HG02840 (cell line): Measurements from ENCODE around the gene LEPR.
A peak's percentile ranks its signal among the peaks of the same experiment; 100 is the strongest.

Experiments
- ATAC-seq: cut with Tn5 transposase; IDR thresholded peaks from one replicate; pipeline ENCODE4 v1.9.1; 2021; ENCODE audit warnings: mild to moderate bottlenecking, moderate library complexity, moderate number of reproducible peaks; ENCODE audit not compliant: unreplicated experiment, low FRiP score

LEPR gene

GRCh38 chr1:65409816-65410326 is 10.6 kb upstream of the LEPR start:
- no peak for ATAC-seq

DNA sequence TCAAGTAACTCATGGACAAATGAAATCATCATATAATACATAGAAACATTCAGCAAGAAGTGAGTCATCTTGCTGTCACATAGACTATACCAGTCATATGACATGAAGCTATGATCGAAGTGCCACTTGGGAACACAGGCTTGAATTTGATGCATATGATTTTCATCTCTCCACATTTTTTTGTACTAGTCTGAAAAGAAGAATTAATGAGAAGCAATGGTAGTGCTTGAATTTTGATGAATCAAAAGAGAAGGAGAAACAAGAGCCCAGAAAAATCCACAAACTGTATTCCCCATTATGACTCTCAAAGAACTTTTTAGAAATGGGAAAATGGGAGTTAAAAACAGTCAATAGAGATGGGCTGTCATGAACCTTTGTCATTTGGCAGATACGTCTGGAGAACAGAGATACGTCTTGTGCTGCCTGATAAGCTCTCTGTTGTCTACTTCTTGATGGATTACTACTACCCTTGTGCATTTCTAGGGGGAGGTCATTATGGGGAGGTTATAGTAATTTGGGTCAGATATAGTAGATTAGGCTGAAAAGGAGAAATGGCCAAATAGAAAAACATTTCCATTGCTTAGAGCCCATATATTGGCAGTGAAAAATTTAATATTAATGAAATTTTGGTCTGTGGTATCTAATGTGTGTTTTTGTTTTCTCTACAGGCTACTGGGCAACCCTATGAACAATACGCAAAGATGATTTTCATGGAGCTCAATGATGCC is 8.0 kb upstream of the LEPR start:
- no peak for ATAC-seq

DNA sequence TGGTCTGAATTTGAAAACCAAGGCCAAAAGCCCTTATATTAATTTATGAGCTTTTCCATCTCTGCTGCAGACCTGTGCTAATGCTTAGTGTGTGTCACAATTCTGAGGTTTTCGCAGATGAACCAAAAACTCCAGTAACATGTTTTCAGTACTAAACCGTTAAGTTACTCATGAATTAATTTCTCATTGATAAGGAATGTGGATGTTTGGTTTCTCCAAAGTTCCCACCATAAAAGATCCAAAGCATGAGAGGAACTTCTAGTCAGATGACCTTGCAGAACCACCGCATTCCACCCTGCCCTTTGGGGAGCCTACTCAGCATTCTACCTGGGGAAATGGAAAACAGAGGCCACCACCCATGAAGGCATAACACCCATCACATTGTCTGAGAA is 7.5 kb upstream of the LEPR start:
- ATAC-seq = no peak

- ATAC-seq = no peak
These were observed 5.9 kb upstream of the LEPR start for GRCh38 chr1:65414538-65414937.

GRCh38 chr1:65416767-65417166 is 3.7 kb upstream of the LEPR start:
- no peak for ATAC-seq

GRCh38 chr1:65417729-65418128 is 2.7 kb upstream of the LEPR start:
- ATAC-seq = no peak

GRCh38 chr1:65418522-65419185 is 1.8 kb upstream of the LEPR start:
- ATAC-seq = no peak

DNA sequence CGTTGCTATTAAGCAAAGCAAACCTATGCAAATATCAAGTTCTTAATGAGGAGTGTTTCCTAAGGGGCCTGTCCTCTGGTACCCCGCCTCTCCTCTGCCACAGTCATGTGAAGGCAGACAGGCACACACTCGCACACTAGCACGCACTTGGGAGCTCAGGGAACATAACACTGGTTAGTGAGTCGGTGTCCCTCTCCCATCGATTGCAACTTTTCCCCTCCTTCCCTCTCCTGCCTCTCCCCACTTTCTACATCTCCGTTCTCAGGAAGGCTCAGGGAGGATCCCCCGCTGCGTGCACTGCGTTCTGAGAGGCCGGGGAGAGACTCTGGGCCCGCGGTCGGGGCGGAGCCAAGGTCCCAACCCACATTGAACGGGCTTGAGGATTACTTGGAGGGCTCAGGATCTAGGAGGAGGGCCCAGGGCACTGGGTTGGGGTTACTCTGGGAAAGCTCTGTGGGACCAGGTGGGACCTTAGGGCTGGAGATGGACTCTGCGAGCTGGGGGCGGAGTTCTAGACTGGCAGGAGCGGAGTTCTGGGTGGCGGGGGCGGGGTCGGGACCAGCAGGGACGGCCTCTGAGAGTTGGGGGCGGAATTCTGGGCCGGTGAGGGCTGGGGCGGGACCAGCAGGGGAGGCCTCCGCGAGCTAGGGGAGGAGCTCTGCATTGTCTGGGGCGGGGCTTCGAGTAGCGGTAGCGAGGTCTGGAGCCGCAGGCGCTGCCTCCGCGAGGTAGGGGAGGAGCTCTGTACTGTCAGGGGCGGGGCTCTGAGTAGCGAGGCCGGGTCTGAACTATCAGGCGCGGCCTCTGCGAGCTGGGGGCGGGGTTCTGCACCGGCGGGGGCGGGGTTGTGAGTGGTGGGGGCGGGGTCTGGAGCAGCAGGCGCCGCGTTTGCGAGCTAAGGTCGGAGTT is 533 bp upstream of the LEPR start:
- peak; percentile 93 for ATAC-seq

DNA sequence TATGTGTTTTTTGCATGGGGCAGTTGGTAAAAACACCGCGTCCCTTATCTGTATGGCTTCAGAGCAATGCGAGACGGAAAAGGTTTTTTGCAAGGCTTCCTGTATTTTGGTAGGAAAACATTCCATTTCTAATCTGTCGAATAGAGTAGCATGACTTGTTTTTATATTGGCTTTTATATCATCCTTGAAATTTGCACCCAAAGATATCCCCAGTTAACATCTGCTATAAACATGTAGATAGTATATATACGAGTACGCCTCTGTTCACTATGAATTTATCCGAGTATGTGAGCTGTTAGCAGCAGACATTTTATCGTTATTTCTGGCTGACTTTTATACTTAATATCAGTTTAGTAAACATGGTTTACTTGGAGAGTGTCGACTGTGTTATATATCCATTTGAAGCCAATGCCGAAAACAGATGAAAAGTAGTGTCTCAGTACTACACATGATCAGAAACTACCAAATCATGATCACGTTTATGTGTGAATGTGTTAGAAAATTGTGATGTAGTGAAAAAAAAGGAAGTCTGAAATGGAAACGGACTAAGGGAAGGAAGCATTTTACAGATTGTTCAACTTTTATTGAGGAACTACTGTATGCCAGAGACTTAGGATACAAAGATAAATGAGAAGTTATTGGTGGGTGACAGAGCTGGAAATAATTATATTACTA is 1.0 kb downstream of the LEPR start:
- no peak for ATAC-seq

DNA sequence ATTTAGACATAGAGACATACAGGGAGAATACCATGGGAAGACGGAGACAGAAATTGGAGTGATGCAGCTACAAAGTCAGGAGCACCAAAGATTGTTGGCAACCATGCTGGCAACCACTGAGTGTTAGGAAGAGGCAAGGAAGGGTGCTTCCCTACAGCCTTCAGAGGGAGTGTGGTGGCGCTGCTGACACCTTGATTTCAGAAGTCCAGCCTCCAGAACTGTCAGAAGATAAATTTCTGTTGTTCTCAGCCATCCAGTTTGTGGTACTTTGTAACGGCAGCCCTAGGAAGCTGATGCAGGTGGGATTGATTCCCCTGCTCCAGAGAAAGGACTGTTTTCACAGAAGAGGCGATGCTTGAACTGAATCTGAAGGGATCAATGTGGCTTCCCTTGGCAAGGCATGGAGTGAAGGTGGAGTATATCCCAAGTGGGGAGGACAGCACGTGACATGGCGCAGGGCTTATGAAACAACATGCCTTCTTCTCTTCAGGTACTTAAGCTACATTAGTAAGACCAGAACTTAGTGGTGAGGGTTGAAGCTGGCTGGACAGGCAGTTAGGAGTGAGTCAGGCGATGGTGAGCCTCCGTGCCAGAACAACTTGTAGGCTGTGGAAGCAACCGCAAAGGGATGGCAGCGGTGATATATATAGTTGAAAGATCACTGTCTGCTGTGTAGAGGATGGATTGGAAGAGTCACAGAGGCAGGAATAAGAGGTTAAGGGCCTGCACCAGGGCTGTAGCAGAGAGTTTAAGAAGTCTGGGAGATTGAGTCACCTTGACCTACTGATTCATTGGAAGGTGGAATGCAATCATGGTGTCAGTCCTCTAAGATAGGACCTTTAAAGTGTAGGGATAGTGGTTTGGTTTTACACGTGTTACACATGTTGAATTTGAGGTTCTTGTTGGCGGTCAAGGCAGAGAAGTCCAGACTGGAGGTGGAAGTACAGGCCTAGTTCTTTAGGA is 2.1 kb downstream of the LEPR start:
- no peak for ATAC-seq

DNA sequence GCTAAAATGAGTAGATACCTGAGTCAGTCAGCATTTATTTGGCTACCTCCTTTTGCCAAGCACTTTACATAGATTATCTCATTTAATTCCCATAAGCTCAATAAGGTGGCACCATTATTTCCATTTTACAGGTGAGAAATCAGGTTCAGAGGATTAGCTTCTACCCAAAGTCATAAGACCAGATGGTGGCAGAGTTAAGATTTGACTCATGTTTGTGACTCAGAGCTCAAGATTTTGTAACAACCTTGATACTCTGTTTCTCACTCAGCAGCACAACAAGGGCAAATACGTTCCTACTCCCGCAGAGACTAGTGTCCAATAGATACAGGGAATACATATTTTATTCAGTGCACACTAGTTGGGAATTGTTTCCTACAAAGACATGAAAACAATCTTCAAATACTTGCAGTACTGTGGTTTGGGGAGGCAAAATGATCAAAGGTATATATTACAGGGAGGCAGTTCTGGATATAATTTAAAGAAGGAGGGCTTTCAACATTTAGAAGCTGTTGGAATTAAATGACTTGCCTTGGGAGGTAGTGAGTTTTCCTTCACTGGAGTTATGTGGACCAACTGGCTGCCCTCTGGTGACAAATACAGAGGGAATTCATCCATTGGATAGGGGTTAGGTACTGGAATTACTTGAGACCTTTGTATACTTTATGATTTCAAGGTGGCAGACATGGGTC is 3.6 kb downstream of the LEPR start:
- no peak for ATAC-seq

DNA sequence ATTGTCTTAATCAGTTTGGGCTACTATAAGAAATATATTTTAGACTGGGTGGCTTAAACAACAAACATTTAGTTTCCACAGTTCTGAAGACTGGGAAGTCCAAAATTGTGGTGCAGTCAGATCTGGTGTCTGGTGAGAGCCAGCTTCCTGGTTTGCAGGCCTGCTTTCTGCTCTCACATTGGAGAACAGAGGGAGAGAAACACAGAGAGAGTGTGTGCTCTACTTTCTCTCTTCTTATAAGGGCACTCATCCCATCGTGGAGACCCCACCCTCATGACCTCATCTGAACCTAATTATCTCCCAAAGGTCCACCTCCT is 4.1 kb downstream of the LEPR start:
- ATAC-seq = no peak

GRCh38 chr1:65425006-65425405 is 4.5 kb downstream of the LEPR start:
- no peak for ATAC-seq

GRCh38 chr1:65425697-65426096 is 5.2 kb downstream of the LEPR start:
- ATAC-seq = no peak

- no peak for ATAC-seq
These were observed 8.6 kb downstream of the LEPR start for GRCh38 chr1:65429078-65429477.

DNA sequence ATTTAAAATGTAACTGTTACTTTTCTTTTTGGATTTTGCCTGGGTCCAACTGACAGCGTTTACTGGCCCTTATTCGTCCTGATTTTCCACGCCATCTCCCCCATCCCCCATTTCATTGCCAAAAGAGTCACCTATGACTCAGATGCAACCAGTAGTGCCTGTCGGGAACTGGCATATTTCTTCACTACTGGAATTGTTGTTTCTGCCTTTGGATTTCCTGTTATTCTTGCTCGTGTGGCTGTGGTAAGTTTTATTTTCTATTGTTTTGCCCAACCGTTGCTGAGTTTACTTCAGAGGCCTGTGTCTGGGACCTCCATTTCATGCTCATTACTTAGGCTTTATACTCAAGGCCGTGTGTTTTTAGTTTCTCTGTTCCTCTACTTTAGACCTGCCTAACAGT is 9.3 kb downstream of the LEPR start:
- ATAC-seq = no peak

GRCh38 chr1:65431111-65431705 is 10.7 kb downstream of the LEPR start:
- ATAC-seq = no peak

- no peak for ATAC-seq
These were observed 12.4 kb downstream of the LEPR start for GRCh38 chr1:65432918-65433317.

DNA sequence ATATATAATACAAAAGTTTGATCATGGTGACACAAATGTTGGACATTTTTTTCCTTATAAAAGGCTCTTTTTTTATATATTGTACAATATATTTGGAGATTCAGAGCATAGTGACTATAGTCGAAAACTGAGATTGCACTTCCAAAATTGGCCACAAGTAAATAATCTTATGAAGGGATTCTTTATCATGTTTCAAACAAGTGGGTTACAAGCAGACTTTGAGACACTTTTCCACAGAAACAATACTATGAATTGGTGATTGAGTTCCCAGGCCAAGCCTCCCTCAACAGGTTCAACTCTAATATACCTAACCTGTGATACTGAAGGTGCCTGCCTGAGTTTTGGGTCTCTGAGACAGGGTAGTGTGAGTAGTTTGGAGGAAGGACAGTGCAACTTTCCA is 13.8 kb downstream of the LEPR start:
- ATAC-seq = no peak
